ENCODE data around the gene CFAP74. TPM values are rescaled to one million over a fixed set of nuclear protein-coding genes. Genes with fewer than 3 reads are reported as not detected.

The CFAP74 gene
- total RNA-seq, 2 experiments from 2014 or later, result not detected

- H3K9me3 ChIP-seq (ENCODE audit: control insufficient read depth in 1 of 2, insufficient read depth in 1 of 2, low read length in 2 of 2), result no peaks in the 10 kb centered on the region
- H3K27ac Mint-ChIP-seq, result peak overlapping the region; percentile 71
- CTCF ChIA-PET, result interaction anchor here (0.7 to 1.1 kb wide), 4 partner anchors 9 to 423 kb away, joined by 3 to 5 read pairs (median 3); no protein-coding TSS in a partner anchor
- no peak overlapping the region for H3K4me3 ChIP-seq (ENCODE audit: low read length)
- no peaks in the 10 kb centered on the region for H3K9me3 Mint-ChIP-seq
- peaks cover 12% of the 10 kb centered on the region for H3K36me3 ChIP-seq (ENCODE audit: insufficient read depth, low read length)
- peaks cover 93% of the 10 kb centered on the region for H3K4me1 ChIP-seq (ENCODE audit: insufficient read depth, low read length)
- no peak for ATAC-seq (ENCODE audit: poor library complexity)
- DNase-seq, result no peak
- intact Hi-C loops (cut with DNase I, micrococcal nuclease), result no loop called here
- peak overlapping the region; percentile 69 for H3K4me3 Mint-ChIP-seq
- H3K27ac ChIP-seq (ENCODE audit: low read depth in 1 of 2, low read length in 2 of 2), result no peak overlapping the region
- H3K4me1 Mint-ChIP-seq (ENCODE audit: low read depth), result peaks cover 73% of the 10 kb centered on the region
- POLR2A ChIA-PET, result interaction anchor here (0.6 to 2.1 kb wide), 2 partner anchors 26 to 103 kb away, joined by 3 to 6 read pairs; no protein-coding TSS in a partner anchor
- H3K36me3 Mint-ChIP-seq (ENCODE audit: low read depth), result peaks cover 36% of the 10 kb centered on the region
- H3K27me3 ChIP-seq (ENCODE audit: control insufficient read depth in 1 of 2, insufficient read depth in 2 of 2, low read length in 2 of 2), result no peaks in the 10 kb centered on the region
- H3K27me3 Mint-ChIP-seq, result no peaks in the 10 kb centered on the region
- TF ChIP-seq, protein P1, sequence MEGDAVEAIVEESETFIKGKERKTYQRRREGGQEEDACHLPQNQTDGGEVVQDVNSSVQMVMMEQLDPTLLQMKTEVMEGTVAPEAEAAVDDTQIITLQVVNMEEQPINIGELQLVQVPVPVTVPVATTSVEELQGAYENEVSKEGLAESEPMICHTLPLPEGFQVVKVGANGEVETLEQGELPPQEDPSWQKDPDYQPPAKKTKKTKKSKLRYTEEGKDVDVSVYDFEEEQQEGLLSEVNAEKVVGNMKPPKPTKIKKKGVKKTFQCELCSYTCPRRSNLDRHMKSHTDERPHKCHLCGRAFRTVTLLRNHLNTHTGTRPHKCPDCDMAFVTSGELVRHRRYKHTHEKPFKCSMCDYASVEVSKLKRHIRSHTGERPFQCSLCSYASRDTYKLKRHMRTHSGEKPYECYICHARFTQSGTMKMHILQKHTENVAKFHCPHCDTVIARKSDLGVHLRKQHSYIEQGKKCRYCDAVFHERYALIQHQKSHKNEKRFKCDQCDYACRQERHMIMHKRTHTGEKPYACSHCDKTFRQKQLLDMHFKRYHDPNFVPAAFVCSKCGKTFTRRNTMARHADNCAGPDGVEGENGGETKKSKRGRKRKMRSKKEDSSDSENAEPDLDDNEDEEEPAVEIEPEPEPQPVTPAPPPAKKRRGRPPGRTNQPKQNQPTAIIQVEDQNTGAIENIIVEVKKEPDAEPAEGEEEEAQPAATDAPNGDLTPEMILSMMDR (IDR thresholded peaks at IDR 0.05), result no peak
Observed at GRCh38 chr1:1883092-1883873, 120.3 kb downstream of the CFAP74 start.

GRCh38 chr1:1881727-1882126 lies 121.9 kb downstream of the CFAP74 start:
- peak overlapping the region; percentile 32 for H3K27ac Mint-ChIP-seq
- no peaks in the 10 kb centered on the region for H3K9me3 ChIP-seq (ENCODE audit: control insufficient read depth in 1 of 2, insufficient read depth in 1 of 2, low read length in 2 of 2)
- ChIA-PET CTCF (interaction anchor here (0.7 to 1.1 kb wide), 2 partner anchors 33 to 73 kb away, joined by 3 read pairs; no protein-coding TSS in a partner anchor), POLR2A (interaction anchor here (2.1 kb wide), 1 partner anchor 27 kb away, joined by 6 read pairs; no protein-coding TSS in a partner anchor)
- DNase-seq, result no peak
- H3K9me3 Mint-ChIP-seq, result no peaks in the 10 kb centered on the region
- no peaks in the 10 kb centered on the region for H3K27me3 ChIP-seq (ENCODE audit: control insufficient read depth in 1 of 2, insufficient read depth in 2 of 2, low read length in 2 of 2)
- H3K36me3 Mint-ChIP-seq (ENCODE audit: low read depth), result peaks cover 36% of the 10 kb centered on the region
- intact Hi-C loops (cut with DNase I, micrococcal nuclease), result no loop called here
- peaks cover 17% of the 10 kb centered on the region for H3K36me3 ChIP-seq (ENCODE audit: insufficient read depth, low read length)
- TF ChIP-seq, protein P1 (IDR thresholded peaks at IDR 0.05), result no peak
- peak overlapping the region; percentile 38 for H3K4me3 Mint-ChIP-seq
- H3K27ac ChIP-seq (ENCODE audit: low read depth in 1 of 2, low read length in 2 of 2), result peak overlapping the region in 1 of 2 donors; percentile 4
- peaks cover 92% of the 10 kb centered on the region for H3K4me1 ChIP-seq (ENCODE audit: insufficient read depth, low read length)
- no peak overlapping the region for H3K4me3 ChIP-seq (ENCODE audit: low read length)
- peaks cover 68% of the 10 kb centered on the region for H3K4me1 Mint-ChIP-seq (ENCODE audit: low read depth)
- no peak for ATAC-seq (ENCODE audit: poor library complexity)
- H3K27me3 Mint-ChIP-seq, result no peaks in the 10 kb centered on the region

GRCh38 chr1:1880617-1881312 lies 122.8 kb downstream of the CFAP74 start:
- no peaks in the 10 kb centered on the region for H3K9me3 Mint-ChIP-seq
- peak overlapping the region; percentile 44 for H3K4me3 Mint-ChIP-seq
- H3K27ac ChIP-seq (ENCODE audit: low read depth in 1 of 2, low read length in 2 of 2), result no peak overlapping the region

More at GRCh38 chr1:1880617-1881312, 122.8 kb downstream of the CFAP74 start:
- Histone ChIP-seq H3K27me3 (ENCODE audit: control insufficient read depth in 1 of 2, insufficient read depth in 2 of 2, low read length in 2 of 2) (no peaks in the 10 kb centered on the region), H3K9me3 (ENCODE audit: control insufficient read depth in 1 of 2, insufficient read depth in 1 of 2, low read length in 2 of 2) (no peaks in the 10 kb centered on the region), H3K36me3 (ENCODE audit: insufficient read depth, low read length) (peaks cover 27% of the 10 kb centered on the region), H3K4me3 (ENCODE audit: low read length) (no peak overlapping the region), H3K4me1 (ENCODE audit: insufficient read depth, low read length) (peaks cover 93% of the 10 kb centered on the region)
- Mint-ChIP-seq H3K27ac (peak overlapping the region; percentile 32), H3K4me1 (ENCODE audit: low read depth) (peaks cover 71% of the 10 kb centered on the region), H3K27me3 (no peaks in the 10 kb centered on the region), H3K36me3 (ENCODE audit: low read depth) (peaks cover 45% of the 10 kb centered on the region)
- CTCF ChIA-PET, result interaction anchor here (1.1 to 2.1 kb wide), 2 partner anchors 28 to 72 kb away, joined by 3 to 7 read pairs; no protein-coding TSS in a partner anchor
- ATAC-seq (ENCODE audit: poor library complexity) (no peak), DNase-seq (no peak)
- POLR2A ChIA-PET, result no interaction called here
- TF ChIP-seq, protein P1 (IDR thresholded peaks at IDR 0.05), result no peak
- intact Hi-C loops (cut with DNase I, micrococcal nuclease), result no loop called here
